ENCODE data around the gene PXMP4.
A peak's percentile ranks its signal among the peaks of the same experiment; 100 is the strongest.

PXMP4 gene

GRCh38 chr20:33681728-33682353, 38.3 kb downstream of the PXMP4 start:
- DNase-seq (ENCODE audit: low spot score) = no peak

DNA sequence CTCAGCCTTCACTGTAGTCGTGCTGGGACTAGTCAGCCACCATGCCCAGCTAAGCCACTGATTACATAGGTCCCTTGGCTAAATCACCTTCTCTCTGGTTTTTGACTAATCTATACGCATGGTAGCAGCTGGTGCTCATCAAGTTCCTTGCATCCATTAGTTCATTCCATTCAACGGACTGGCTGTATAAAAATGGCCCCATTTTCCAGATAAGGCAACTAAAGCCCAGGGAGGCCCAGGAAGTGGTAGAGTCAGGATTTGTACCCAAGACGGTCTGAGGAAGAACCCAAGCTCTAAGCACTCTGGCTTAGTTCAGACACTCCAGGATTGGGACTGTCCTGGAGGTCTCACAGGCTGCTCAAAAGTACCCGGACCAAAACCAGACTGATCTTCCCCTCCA, 38.8 kb downstream of the PXMP4 start:
- DNase-seq (ENCODE audit: low spot score) = no peak

GRCh38 chr20:33680686-33681085, 39.4 kb downstream of the PXMP4 start:
- DNase-seq (ENCODE audit: low spot score) = no peak

DNA sequence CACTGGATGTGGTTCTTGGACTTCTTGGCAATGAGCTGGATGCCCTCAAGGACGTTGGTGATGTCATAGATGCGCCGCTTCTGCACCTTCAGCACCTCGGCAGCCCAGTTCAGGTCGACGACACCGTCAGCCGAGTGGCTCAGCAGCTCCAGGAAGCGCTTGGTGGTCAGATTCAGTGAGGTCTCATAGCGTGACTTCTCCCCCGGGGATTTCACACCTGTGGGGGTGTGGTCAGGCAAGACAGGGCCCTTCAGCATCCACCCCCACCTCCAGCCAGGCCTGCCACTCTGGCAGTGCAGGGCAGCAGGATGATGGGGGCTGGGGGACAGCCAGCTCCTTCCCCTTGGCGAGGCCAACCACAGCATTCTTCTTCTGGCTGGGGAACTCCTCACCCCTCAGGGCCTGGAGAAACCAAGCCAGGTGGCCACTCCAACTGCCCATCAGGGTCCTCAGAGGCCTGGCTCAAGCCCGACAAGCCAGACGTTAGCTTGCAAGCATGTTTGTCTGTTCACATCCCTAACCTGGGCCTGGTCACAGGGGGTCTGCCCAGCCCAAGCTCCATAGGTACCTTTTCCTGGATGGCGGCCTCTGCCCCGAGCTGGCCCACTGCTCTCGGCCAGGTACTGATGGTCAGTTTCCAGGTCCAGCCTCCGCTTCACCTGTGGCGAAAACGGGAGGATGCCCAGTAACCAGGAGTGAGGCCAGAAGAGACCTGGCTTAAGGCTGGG, 40.2 kb downstream of the PXMP4 start:
- no peak for DNase-seq (ENCODE audit: low spot score)

DNA sequence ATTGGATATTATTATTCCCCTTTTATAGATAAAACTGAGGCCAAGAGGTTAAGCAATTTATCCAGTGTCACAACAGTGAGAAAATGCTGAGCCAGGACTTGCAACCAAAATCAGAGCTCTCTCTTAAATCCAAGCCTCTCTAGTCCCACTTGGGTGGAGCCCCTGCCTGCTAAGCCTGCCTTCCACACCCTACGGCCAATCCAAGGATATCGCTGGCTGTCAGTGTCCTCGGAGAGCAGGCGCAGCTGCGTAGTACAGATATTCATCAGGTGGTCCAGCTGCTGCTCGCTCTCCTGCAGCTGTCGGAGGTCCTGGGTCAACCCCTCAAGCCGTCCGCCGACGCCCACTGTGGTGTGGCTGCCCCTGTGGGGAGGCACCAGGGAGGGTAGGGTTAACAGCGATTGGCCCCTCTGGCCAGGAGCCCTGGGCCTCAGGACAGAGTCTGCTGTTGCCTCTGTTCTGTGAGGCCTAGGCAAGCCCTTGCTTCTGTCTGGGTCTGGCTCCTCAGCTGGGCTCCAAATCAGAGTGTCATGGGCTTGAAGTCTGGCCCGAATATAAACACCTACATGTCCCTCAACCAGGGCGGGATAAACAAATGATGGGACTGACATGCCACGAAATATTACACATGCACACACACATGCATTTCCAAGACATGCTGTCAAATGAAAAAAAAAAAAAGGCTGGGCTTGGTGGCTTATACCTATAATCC, 42.0 kb downstream of the PXMP4 start:
- DNase-seq (ENCODE audit: low spot score) = no peak

- no peak for DNase-seq (ENCODE audit: low spot score)
Measured at GRCh38 chr20:33676652-33677645, 43.2 kb downstream of the PXMP4 start.

GRCh38 chr20:33676121-33676520, 44.0 kb downstream of the PXMP4 start:
- DNase-seq (ENCODE audit: low spot score) = no peak

- DNase-seq (ENCODE audit: low spot score) = no peak
Measured at GRCh38 chr20:33675136-33675959, 44.8 kb downstream of the PXMP4 start.

DNA sequence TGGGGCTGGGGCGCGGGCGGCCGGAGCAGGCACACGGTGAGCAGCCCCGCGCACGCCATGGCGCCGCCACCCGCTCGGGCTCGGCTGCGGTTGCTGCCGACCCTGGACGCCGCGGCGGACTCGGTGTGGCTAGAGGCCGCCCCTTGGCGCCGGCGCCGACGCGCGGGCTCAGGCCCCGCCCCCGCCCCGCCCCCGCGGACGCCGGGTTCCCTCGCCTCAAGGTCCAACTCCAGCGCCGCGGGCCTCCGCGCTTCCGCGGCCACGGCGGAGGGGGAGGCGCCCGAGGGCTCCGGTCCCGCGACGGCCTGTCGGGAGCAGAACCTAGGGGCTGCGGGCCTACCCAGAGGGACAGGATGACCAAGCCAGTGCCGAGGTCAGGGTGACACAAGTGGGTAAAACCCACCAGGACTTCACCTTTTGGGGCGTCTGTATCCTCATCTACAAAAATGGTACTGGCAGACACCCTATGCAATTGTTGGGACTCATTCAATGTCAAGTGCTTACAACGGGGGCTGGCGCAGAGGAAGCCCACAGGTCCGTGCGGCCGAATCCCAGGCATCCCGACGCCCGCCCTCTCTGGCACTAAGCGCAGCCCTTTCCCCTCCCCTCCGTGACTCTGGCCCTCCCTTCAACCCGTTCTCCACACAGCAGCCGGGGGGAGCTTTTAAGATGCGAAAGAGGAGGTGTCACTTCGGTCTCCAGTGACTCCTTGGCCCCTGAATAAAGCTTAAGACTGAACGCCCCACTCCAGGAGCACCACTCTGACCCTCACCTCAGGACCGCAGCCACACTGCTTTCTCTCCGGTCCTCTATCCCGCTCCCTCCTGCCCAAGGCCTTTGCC, 45.6 kb downstream of the PXMP4 start, which contains the start of gene NECAB3:
Gene NECAB3 (minus strand): TSS at position 135 of the 842 bp plus-strand sequence. CDS start 76 bp downstream, at position 59.
- peak; percentile 53 for DNase-seq (ENCODE audit: low spot score)

DNA sequence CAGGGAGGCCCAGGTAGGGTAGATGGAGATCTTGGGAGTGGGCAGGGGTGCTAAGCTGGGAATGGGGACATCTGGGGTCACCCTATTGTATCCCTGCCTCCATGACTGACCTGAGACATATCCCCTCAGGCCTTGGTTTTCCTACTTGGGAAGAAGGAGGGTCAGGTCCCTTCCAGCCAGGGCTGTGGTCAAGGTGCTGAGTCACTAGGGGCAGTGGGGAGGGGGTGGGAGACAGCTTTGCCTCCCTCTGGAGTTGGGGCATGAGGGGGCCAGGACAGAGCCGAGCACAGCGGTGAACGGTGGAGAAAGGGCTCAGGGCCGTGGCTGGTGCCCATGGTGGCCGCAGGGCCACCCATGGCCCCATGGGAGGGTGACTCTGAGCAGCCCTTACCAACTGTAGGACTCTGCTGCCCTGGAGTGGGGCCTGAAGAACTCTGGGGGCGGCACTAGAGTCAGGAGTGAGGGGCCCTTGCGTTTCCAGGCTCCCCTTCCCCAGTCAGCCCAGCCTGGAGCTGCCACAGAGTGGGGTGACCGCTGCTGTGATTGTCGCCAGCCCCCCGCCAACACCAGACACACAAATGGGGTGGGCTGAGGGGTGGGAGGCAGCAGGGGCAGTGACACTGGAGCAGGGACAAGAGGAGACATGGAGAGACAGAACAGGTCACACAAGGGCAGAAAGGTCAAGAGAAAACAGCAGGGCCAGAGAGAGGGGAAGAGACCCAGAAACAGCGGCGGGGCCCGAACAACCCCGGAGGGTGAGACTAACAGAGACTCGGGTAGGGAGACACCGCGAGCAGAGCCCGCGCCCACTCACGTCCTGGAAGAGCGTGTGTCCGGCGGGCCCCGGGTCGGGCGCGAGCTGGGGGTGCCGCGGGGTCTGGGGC, 46.5 kb downstream of the PXMP4 start:
- no peak for DNase-seq (ENCODE audit: low spot score)

- DNase-seq (ENCODE audit: low spot score) = no peak
Measured at GRCh38 chr20:33673114-33673409, 47.0 kb downstream of the PXMP4 start.

- DNase-seq (ENCODE audit: low spot score) = no peak
Measured at GRCh38 chr20:33672426-33673113, 47.5 kb downstream of the PXMP4 start.

- no peak for DNase-seq (ENCODE audit: low spot score)
Measured at GRCh38 chr20:33671573-33672288, 48.4 kb downstream of the PXMP4 start.

GRCh38 chr20:33670715-33671499, 49.2 kb downstream of the PXMP4 start:
- no peak for DNase-seq (ENCODE audit: low spot score)

DNA sequence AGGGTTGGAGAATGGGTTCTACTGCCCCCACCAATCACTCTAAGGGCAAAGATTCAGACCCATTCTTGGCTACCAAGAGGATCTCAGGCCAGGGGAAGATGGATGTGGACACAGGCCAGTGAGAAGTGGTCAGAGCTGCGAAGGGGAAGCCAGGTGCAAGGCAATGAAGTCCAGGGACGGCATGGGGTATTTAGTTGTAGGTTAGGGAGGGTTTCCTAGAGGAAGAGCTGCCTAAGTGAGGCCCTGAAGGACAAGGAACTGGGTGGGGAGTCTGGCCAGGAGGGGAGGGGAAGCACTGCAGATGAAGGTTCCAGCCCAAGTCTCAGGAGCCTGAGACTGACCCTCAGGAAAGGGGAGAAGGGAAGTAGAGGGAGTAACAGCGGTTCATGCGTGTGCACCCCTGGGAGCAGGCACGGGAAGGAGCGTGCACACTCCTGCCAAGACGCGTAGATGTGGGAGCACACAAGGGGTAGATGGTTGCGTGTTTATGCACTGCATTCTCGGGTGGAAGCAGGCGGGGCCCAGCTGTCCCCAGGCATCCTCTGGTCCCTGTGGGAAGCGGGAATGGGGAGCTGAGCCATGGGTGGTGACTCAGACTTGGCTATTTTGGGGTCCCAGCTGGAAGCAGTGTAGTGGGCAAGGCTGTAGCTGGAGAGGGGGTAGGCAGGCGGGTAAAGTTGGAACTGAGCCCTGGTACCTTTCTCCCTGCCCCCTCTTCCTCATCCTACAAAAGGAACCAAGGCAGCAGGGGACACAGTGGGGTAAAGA, 50.1 kb downstream of the PXMP4 start:
- no peak for DNase-seq (ENCODE audit: low spot score)

- DNase-seq (ENCODE audit: low spot score) = no peak
Measured at GRCh38 chr20:33669224-33669623, 50.9 kb downstream of the PXMP4 start.
